Measurements from ENCODE around the gene CCDC27. TPM values are rescaled to one million over a fixed set of nuclear protein-coding genes. Genes with fewer than 3 reads are reported as not detected.

CCDC27 gene
- total RNA-seq, 1 experiment from 2014 or later = not detected

- DNase-seq (ENCODE audit: low spot score) = no peak
- in situ Hi-C loops (cut with HindIII; ENCODE audit: low sequenced_read_pairs) = no loop called here
Observed at GRCh38 chr1:3771108-3772026, 19.1 kb downstream of the CCDC27 start.

DNA sequence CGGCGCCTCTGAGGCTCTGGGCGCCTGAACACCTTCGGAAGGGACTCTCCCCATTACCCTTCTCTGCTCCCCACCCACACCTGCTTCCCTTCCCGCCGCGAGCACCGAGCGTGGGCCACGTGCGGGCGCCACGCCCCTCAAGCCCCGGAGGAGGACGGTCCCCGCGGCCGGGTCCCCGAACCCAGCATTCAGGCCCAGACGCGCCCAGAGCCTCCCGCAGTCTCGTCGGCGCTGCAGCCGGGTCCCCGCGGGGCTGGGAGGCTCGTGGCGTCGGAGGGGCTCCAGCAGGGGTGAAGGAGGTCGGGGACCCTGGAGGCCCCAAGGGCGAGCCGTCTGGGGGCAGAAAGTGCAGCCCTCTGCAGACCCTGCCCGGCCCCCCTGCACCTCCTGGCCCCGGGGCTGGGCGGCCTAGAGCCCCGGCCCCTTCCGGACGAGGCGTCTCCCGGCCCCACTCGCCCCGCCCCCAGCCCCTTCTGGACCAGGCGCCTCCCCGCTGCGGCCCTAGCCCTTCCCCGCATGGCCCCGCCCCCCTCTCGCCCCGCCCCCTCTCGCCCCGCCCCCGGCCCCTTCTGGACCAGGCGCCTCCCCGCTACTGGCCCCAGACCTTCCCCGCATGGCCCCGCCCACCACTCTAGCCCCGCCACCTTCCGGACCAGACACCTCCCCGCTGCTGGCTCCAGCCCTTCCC lies 19.9 kb downstream of the CCDC27 start:
- DNase-seq (ENCODE audit: low spot score) = peak; percentile 48
- in situ Hi-C loops (cut with HindIII; ENCODE audit: low sequenced_read_pairs) = no loop called here

DNA sequence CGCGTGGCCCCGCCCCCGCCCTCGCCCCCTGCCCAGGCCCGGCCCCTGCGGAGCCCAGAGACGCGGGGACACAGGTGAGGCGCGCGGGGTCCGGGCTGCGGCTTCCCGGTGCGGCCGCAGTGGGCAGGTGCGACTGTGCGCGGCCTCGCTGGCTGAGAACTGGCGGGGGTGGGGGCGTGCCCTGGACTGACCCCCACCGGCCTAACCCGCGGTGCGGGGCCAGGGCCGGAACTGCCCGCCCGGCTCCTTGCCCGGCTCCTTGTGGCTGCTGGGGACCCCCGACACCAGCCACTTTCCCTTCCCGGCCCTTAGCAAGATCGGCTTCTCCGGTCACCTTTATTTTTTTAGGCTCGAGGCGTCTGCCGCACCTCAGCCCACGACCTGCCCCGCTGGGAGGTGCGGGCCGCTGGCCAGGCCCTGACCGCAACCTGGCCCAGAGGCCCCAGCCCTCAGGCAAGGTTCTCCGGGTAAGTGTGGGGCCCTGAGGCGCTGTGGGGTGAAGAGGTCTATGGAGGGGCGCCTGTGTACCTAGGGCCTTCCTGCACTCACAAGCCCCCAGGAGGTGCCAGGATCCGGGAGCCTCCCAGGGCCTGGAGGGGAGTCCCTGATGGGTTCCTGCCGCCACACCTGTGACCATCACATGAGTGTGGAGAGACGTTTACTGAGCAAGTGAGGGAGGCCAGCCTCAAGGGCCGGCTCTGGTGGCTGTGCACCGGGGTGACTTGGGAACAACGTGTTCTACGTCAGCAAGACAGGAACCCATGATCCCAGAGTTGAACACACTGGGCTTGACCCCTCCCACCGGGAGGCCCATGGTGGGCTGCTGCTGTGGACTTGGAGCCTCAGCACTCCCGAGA lies 20.7 kb downstream of the CCDC27 start, which contains the start of gene SMIM1:
SMIM1 (plus strand) TSS at position 35 of the 857 bp plus-strand sequence. CDS start 2,625 bp downstream, outside the sequence.
- no peak for DNase-seq (ENCODE audit: low spot score)
- in situ Hi-C loops (cut with HindIII; ENCODE audit: low sequenced_read_pairs) = no loop called here

DNA sequence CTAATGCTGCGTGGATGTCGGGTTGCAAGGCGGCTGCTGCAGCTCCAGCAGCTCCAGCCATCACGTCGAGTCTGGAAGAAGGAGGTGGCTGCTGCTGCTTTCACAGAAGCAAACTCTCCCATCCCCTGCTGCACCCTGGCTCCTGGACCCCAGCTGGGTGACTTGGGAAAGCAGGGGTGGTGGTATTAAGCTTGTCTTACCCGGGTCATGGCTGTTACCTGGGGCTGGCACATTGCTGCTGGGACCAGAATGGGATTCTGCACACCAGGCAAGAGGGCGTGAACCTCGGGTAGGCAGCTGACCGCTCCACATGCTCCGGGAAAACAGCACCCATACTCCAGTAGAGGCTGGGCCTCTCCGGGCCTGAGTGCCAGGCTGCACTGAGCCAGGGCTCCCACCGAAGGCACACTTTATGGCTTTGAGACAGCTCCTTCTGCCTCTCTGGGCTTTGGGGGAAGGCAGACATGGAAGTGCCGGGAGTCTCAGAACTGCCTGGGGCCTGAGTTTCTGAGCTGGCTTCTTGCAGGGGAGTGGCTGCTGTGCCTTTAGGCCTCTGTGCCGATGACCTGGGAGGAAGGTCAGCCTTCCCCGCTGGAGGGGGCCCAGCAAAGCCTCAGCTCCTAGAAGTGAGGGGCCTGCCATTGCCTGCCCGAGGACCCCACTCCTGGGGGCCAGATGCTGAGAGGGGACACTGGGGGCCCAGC lies 21.5 kb downstream of the CCDC27 start:
- DNase-seq (ENCODE audit: low spot score) = no peak
- in situ Hi-C loops (cut with HindIII; ENCODE audit: low sequenced_read_pairs) = no loop called here

- DNase-seq (ENCODE audit: low spot score) = no peak
- in situ Hi-C loops (cut with HindIII; ENCODE audit: low sequenced_read_pairs) = no loop called here
Observed at GRCh38 chr1:3774276-3774945, 22.2 kb downstream of the CCDC27 start.

DNA sequence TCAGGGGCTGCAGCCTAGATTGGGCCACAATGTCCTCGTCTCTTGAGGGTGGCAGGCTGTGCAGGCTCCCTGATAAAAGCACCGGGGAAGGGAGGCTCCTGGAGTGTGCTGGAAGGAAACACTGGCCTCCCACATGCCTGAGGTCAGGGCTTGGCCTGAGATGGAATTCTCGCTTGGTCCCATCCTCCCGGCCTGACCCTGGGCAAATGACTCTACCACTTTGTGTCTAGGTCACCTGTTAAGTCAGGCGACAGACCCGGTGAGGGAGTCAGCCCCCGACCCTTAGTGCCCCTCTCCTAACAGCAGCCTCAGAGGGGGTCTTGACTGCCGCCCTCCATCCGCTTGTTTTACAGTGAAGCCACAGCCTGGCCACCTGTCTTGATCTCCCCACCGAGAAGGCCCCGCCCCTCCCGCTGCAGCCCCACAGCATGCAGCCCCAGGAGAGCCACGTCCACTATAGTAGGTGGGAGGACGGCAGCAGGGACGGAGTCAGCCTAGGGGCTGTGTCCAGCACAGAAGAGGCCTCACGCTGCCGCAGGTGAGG lies 22.8 kb downstream of the CCDC27 start:
- in situ Hi-C loops (cut with HindIII; ENCODE audit: low sequenced_read_pairs) = no loop called here
- DNase-seq (ENCODE audit: low spot score) = no peak

DNA sequence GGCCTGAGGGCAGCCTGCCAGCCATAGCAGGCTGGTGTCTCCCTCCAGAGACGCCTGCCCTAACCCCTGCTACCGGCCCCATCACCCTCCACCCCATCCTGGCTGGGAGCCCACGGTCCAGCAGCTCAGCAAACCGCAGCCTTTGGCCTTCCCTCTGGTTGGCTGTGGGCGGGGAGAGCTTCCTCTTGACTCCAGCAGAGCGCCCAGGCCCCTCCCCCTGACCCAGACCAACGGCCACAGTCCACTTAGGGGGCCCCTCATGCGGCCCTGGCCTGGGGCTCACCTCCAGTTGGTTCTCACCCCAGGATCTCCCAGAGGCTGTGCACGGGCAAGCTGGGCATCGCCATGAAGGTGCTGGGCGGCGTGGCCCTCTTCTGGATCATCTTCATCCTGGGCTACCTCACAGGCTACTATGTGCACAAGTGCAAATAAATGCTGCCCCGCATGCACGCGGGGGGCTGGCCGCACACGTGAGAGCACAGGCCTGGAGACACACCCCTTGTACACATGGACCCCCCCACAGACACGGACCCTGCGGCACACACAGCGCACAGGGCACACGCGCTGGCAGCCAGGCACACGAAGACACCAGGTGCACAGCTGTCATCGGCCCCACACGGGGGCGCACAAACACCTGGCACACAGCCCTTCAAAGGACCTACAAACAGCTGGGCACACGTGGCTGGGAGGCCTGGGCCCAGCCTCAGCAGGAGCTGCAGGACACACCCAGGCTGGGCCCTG lies 23.4 kb downstream of the CCDC27 start:
- no peak for DNase-seq (ENCODE audit: low spot score)
- in situ Hi-C loops (cut with HindIII; ENCODE audit: low sequenced_read_pairs) = no loop called here

DNA sequence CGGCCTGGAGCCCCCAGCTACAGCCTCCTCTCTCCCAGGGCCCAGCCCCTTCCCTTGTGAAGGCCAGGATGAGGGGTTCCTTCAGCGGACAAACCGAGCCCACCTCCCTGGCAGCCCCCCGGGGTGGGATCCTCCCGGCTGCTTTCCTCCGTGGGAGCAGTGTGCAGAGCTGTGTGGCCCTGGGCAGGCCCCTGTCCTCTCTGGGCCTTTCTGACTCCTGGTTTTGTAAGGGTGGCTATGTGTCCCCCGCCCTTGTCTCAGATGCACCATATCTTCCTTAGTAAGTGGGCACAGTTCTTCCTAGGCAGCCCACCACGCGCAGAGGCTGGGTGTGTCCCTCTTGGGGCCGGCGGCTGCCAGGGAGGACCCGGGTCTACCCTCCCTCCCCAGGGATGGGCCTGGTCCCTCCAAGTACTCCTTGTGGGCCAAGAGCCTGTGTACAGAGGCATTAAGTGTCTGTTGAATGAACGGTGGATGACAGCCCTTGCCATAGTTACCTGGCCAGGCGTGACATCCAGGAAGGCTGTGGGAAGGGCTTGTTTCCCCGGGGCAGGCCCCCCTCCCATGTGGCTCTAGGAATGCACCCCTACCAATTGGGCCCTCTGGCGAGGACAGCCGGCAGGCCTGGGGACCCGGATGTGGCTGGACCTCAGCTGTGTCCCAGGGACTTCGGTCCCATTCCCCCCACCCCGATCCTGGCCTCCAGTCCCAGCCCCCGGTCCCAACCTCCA lies 24.1 kb downstream of the CCDC27 start:
- in situ Hi-C loops (cut with HindIII; ENCODE audit: low sequenced_read_pairs) = no loop called here

DNA sequence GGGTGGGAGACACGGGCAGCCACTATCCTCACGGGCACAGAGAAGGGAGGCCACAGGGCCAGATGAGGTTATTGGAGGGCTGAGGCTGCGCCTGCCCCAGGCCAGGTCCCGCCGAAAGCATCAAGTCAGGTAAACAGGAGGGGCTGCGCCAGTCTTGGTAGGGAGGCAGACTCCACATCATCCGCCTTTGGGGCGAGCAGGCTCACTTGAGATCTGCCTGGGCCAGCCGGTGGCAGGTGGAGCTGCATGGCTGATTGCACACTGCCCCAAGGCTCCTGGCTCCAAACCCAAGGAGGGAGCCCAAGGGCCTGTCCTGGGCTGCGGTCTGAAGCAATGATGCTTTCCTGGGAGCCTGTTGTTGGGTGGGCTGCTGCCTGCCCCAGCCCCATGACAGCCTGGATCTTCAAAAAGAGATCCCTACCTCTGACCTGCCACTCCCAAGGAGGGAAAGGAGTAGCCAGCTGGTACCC lies 24.9 kb downstream of the CCDC27 start:
- peak; percentile 87 for DNase-seq (ENCODE audit: low spot score)
- in situ Hi-C loops (cut with HindIII; ENCODE audit: low sequenced_read_pairs) = no loop called here

More for the DNA sequence above, 24.1 kb downstream of the CCDC27 start:
- DNase-seq (ENCODE audit: low spot score) = no peak

DNA sequence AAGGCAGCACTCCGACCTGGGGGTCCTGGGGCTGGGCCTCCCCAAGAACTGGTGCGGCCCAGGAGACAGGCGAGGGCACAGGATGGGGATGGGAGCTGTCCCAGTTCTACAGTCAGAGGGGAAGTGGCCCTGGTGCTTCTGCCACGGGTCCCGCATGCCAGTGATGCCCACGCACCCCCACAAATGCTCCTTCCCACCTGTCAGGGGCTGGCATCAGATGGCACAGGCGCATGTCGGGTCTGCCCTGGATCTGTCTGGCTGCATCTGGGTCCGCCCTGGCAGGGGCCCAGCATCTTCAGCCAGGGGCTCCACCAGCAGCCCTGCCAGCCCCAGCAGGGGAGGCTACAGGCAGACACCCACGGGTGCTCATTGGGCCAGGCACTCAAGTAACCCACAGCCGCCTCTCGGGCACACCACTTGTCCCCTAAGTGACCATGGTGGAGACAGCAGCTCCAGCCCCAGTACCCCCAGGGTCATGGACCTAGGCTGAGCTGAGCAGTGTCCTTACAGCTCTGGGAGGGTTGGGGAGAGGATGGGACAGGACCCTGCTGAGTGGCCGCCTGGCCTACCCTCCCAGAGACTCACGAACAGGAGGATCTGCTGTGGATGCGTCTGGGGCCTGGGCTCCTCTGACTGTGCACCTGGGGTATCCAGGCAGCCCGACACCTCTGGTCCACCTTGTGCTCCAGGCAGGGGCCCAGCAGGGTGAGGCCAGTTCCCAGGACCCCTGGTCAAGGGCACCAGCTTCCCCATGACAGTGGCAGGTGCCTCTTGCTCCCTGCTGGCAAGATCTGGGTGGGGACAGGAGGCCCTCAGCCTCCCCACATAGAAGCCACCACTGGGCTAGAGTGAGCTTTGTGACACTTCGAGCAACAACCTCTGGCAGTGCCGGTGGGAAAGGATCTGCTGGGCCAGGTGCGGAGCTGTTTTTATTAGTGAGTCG lies 25.7 kb downstream of the CCDC27 start:
- DNase-seq (ENCODE audit: low spot score) = no peak
- in situ Hi-C loops (cut with HindIII; ENCODE audit: low sequenced_read_pairs) = no loop called here

GRCh38 chr1:3778590-3779264 lies 26.5 kb downstream of the CCDC27 start:
- in situ Hi-C loops (cut with HindIII; ENCODE audit: low sequenced_read_pairs) = no loop called here

GRCh38 chr1:3779265-3779911 lies 27.1 kb downstream of the CCDC27 start:
- DNase-seq (ENCODE audit: low spot score) = peak; percentile 42
- in situ Hi-C loops (cut with HindIII; ENCODE audit: low sequenced_read_pairs) = no loop called here

More at GRCh38 chr1:3778590-3779264, 26.5 kb downstream of the CCDC27 start:
- DNase-seq (ENCODE audit: low spot score) = peak; percentile 77

- in situ Hi-C loops (cut with HindIII; ENCODE audit: low sequenced_read_pairs) = no loop called here
- no peak for DNase-seq (ENCODE audit: low spot score)
Observed at GRCh38 chr1:3779912-3780416, 27.7 kb downstream of the CCDC27 start.

DNA sequence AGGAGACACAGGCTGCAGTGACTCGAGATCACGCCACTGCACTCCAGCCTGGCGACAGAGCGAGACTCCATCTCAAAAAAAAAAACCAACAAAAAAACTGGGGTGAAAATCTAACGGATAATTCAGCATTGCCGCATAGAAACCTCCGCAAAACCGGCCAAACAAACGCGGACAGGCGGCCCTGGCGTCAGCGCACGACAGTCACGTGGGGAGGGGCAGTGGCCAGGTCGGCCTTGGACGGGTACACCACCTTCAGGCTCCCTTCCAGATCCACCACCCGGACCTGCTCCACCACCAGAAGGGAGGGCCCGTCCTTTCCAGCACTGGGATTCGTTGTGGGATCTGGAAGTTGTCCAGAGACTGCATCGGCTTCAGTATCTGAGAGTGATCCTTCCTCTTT lies 28.7 kb downstream of the CCDC27 start:
- in situ Hi-C loops (cut with HindIII; ENCODE audit: low sequenced_read_pairs) = no loop called here

More for the DNA sequence above, 28.7 kb downstream of the CCDC27 start:
- no peak for DNase-seq (ENCODE audit: low spot score)

Data from G401 (cell line).